ENCODE data around the gene TOMM6. TPM values are rescaled to one million over a fixed set of nuclear protein-coding genes. Genes with fewer than 3 reads are reported as not detected.
"Not testable (repeated sequence)": the region's sequence is repeated elsewhere in the genome, so short reads cannot be mapped to it uniquely, and the experiment has no call there.

The TOMM6 gene
- total RNA-seq, 1 experiment from 2014 or later: 228 TPM

GRCh38 chr6:41763470-41763869 lies 24.0 kb upstream of the TOMM6 start:
- DNase-seq (ENCODE audit: low read depth): peak; percentile 21

GRCh38 chr6:41766043-41766664 lies 21.3 kb upstream of the TOMM6 start:
- DNase-seq (ENCODE audit: low read depth): not testable (repeated sequence)

GRCh38 chr6:41767112-41767833 lies 20.2 kb upstream of the TOMM6 start:
- DNase-seq (ENCODE audit: low read depth): peak; percentile 92

DNA sequence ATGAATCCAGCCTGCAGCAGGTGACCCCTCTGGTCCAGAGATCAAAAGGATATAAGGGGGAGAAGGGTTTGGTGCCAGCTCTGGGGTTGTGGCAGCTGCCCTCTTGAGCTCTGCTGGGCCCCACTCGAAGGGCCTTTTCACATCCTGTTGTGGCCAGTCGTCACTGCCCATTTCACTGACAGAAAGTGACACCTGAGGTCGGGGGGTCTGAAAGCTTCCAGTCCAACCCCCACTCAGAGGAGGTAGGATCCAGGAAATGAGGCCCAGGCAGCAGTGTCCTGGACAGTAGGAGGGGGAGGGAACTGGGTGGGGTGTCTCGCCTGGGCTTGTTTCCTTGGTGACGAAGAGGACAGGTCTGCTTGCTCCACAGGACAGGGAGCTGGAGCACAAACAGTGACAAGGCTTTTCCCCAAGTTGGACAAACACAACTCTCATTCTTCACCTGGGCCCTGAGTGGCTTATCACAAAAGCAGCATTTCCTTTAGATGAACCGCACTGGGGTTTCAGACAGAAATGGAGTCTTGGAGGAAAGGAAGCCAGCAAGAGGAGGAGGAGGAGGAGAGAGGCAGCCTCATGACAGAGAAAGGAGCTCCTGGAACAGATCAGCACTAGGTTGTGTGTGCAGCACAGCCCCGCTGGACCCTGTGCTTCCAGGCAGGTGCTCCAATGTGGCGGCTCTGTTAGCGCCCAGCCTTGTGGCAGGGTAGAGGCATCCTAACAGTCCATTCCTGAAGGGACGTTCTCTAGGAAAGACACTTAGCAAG lies 18.8 kb upstream of the TOMM6 start:
- no peak for DNase-seq (ENCODE audit: low read depth)

GRCh38 chr6:41769376-41769775 lies 18.1 kb upstream of the TOMM6 start:
- no peak for DNase-seq (ENCODE audit: low read depth)

GRCh38 chr6:41770381-41771057 lies 17.0 kb upstream of the TOMM6 start:
- no peak for DNase-seq (ENCODE audit: low read depth)

DNA sequence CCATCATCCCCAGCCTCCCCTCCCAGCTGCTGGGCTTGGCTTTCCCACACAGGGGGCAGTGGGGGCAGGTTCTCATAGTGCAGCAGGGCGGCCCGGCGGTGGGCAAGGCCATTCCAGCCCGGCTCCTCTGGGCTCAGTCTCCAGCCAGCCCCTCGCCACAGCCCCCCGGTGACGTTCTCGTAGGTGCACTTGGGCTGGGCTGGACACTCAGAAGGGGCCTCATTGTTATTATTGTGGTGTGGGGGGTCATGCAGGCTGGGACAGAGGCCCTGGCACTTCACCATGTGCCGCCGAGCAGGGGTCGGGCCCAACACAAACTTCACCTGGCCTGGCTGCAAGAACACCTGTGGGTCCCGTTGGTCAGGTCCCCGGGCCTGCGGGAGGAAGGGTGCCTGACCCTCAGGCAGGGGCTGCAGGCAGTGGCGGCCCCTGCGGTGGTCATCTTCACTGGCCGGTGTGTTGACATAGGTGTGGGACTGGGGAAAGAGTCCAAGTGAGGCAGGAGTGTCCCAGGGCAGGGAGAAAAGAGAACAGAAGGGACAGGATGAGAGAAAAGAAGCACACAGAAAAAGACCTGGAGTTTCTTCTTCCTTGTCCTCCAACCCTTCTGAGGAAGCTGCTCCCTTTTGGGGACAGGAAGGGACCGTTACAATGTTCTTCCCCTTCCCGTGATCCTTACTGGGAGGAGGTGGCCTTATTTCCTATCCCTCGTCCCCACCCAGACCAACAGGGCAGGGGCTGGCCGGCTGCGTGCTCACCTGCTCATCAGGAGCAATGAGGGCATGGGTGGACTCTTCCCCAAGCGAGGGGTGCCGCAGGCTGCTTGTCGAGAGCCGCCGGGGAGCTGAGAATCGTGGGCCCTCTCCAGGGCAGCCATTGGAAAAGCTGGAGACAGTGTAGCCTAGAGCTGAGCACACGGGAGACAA lies 16.2 kb upstream of the TOMM6 start:
- DNase-seq (ENCODE audit: low read depth): no peak

DNA sequence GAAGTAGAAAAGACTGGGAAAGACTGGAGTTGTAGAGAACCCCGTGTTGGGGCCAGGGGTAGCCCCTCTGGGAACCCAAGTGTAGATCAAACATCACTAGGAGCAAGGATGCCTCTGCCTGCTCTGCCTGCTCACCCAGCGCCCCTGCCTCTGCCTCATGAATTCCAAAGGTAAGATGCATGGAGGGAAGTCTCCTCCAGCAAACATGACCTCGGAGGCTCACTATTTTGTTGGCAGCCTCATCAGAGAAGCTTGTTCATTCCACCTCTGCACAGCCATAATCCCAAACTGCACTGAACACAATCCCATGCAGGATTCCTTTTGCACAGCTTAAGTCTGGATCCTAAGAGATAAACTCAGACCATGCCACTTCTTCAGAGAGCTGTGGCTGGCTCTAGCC lies 12.7 kb upstream of the TOMM6 start:
- no peak for DNase-seq (ENCODE audit: low read depth)

DNA sequence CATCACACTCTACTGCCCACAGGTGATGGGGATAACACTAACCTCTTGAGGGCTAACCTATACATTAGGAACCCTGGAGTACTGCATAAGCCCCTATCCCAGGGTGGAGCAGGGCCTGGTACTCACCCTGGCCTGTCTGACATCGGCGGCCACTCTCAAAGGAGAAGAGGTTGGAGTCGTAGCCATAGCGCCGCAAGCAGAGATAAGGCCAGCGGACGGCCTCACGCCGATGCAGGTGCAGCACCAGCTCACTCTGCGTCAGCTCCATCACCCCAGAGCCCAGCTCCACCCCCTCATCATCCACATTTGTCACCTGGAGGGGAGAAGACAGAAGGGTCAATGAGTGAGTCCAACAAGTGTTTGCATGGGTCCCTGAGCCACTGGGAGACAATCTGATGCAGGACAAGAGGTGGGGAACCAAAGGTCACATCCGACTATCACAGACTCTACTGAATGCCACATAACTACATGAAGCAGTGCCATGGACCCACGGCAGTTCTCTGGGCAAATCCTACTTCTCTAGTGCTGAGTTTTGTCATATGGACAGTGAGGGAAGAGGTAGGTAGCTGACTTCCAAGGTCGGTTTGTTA lies 12.1 kb upstream of the TOMM6 start:
- no peak for DNase-seq (ENCODE audit: low read depth)

DNA sequence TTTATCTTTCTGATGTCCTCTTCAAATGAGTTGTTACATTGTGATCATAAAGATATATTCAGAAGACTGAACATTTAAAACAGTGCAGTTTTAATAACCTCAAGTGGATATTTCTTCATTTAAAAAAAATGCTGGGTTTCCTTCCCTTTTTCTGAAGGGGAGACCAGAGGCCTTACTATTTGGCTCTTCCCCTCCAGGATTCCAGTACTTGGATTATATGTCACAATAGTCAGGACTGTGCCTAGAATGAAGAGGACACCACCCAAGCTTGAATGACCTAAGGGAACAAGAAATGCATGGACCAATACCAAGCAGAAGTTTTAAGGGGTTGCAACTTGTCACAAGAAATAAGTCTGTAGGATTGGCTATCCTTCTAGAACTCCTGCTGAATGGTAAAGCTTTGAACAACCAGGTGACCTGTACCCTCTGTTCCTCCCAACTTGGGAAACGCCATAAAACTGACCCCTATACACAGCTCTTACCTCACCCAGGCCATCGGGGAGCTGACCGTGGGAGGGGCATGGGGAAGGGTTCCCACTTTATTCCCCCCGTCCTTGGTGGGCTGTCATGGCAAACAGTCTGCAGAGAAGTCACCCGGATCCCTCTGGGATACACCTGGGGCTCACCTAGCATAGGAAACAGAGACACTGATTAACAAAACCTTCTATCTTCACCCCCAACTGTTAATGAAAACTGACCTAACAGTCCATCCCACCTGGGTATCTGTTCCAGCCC lies 9.8 kb upstream of the TOMM6 start:
- DNase-seq (ENCODE audit: low read depth): no peak

DNA sequence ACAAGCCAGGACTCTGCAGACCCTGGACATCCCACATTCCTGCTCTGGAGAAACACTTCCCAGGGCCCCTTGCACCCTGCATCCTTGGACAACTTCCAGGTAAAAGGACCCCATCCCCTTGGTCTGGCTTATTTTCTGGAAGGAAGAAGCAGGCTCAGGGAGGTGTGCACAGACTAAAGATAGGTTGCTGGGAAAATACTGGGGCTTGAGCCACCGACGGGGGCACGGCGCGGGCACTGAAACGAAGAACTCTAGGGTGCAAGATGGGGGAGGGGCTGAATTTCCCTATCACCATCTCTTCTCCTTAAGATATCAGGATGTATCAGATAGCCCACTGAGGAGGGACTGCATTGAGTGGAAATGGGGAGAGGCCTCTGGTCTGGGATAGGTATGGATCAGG lies 8.6 kb upstream of the TOMM6 start:
- no peak for DNase-seq (ENCODE audit: low read depth)

DNA sequence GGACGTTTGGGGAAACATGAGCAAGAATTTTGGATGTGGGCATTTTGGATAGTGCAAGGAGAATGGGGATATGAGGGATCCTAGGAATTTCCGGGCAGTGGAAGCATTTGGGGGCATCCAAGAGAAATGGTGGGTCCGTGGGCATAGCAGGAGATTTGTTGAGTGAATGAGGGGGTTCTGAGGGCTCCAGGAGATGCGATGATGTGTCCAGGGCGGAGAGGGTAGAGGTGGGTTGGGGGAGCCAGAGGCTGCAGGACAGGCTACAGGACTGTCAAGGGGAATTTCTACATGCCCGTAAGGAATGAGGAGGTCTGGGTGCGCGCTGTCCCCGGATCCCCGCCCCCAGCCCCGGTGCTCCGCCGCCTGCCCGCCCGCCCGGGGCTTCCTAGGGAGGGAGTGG lies 8.2 kb upstream of the TOMM6 start:
- no peak for DNase-seq (ENCODE audit: low read depth)

- peak; percentile 89 for DNase-seq (ENCODE audit: low read depth)
Observed at GRCh38 chr6:41779788-41780550, 7.5 kb upstream of the TOMM6 start, which contains the start of gene FRS3. FRS3 (minus strand) TSS chr6:41779900; CDS start chr6:41776987, 2,913 bp downstream.

- DNase-seq (ENCODE audit: low read depth): peak; percentile 44
Observed at GRCh38 chr6:41780551-41781365, 6.7 kb upstream of the TOMM6 start, which contains the start of gene PRICKLE4. PRICKLE4 (plus strand) TSS chr6:41780782; CDS start chr6:41783474, 2,692 bp downstream.

GRCh38 chr6:41781366-41781730 lies 6.1 kb upstream of the TOMM6 start:
- DNase-seq (ENCODE audit: low read depth): no peak

GRCh38 chr6:41783106-41783780 lies 4.3 kb upstream of the TOMM6 start:
- DNase-seq (ENCODE audit: low read depth): no peak

GRCh38 chr6:41784581-41785171 lies 2.8 kb upstream of the TOMM6 start:
- no peak for DNase-seq (ENCODE audit: low read depth)

Measured in RPMI7951 (cell line).